ENCODE results near the gene VPS18.
A peak's percentile ranks its signal among the peaks of the same experiment; 100 is the strongest.

VPS18 gene

DNA sequence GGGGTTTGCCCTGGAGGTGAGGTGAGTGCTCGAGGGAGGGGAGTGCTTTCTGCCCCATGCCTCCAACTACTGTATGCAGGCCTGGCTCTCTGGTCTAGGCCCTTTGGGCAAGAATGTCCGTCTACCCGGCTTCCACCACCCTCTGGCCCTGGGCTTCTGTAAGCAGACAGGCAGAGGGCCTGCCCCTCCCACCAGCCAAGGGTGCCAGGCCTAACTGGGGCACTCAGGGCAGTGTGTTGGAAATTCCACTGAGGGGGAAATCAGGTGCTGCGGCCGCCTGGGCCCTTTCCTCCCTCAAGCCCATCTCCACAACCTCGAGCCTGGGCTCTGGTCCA, 44.3 kb downstream of the VPS18 start:
- no peaks in the 10 kb centered on the region for H3K27me3 ChIP-seq (ENCODE audit: control insufficient read depth, low read length)
- H3K4me2 ChIP-seq (ENCODE audit: low read length), result no peak overlapping the region

GRCh38 chr15:40940296-40940801, 46.1 kb downstream of the VPS18 start:
- H3K36me3 ChIP-seq (ENCODE audit: control insufficient read depth, low read length), result no peaks in the 10 kb centered on the region
- H4K20me1 ChIP-seq (ENCODE audit: control insufficient read depth, insufficient read depth, low read depth, low read length), result no peaks in the 10 kb centered on the region
- H3K4me1 ChIP-seq (ENCODE audit: control insufficient read depth, low read length), result peaks cover 40% of the 10 kb centered on the region
- no peaks in the 10 kb centered on the region for H3K79me2 ChIP-seq (ENCODE audit: control insufficient read depth, low read length)
- H3K9me2 ChIP-seq (replicated peaks; ENCODE audit: control insufficient read depth, low read length), result no peaks in the 10 kb centered on the region
- H3K4me3 ChIP-seq (ENCODE audit: low read length), result no peak overlapping the region; the same call in 1 of the 2 replicates
- H3F3A ChIP-seq (ENCODE audit: control insufficient read depth, insufficient read depth), result peaks cover 11% of the 10 kb centered on the region
- TF ChIP-seq CTCF (IDR thresholded peaks at IDR 0.05; ENCODE audit: low read depth, low read length, poor library complexity, severe bottlenecking) (no peak), EZH2phosphoT487 (IDR thresholded peaks at IDR 0.05; ENCODE audit: borderline replicate concordance, low read length) (no peak)
- H3K27me3 ChIP-seq (ENCODE audit: control insufficient read depth, low read length), result no peaks in the 10 kb centered on the region
- H3K27ac ChIP-seq (ENCODE audit: low read depth, low read length), result no peak overlapping the region
- H3K4me2 ChIP-seq (ENCODE audit: low read length), result peak overlapping the region; percentile 94
- H3K9me3 ChIP-seq (ENCODE audit: control insufficient read depth, insufficient read depth, low read length), result no peaks in the 10 kb centered on the region

More for the DNA sequence above, 44.3 kb downstream of the VPS18 start:
- TF ChIP-seq CTCF (IDR thresholded peaks at IDR 0.05; ENCODE audit: low read depth, low read length, poor library complexity, severe bottlenecking) (no peak), EZH2phosphoT487 (IDR thresholded peaks at IDR 0.05; ENCODE audit: borderline replicate concordance, low read length) (no peak)
- Histone ChIP-seq H3K9me3 (ENCODE audit: control insufficient read depth, insufficient read depth, low read length) (no peaks in the 10 kb centered on the region), H3K79me2 (ENCODE audit: control insufficient read depth, low read length) (no peaks in the 10 kb centered on the region), H4K20me1 (ENCODE audit: control insufficient read depth, insufficient read depth, low read depth, low read length) (no peaks in the 10 kb centered on the region), H3K4me3 (ENCODE audit: low read length) (no peak overlapping the region), H3K4me1 (ENCODE audit: control insufficient read depth, low read length) (peaks cover 40% of the 10 kb centered on the region), H3K9me2 (replicated peaks; ENCODE audit: control insufficient read depth, low read length) (no peaks in the 10 kb centered on the region), H3K27ac (ENCODE audit: low read depth, low read length) (no peak overlapping the region), H3K36me3 (ENCODE audit: control insufficient read depth, low read length) (no peaks in the 10 kb centered on the region), H3F3A (ENCODE audit: control insufficient read depth, insufficient read depth) (peaks cover 11% of the 10 kb centered on the region)

- peaks cover 11% of the 10 kb centered on the region for H3F3A ChIP-seq (ENCODE audit: control insufficient read depth, insufficient read depth)
- TF ChIP-seq CTCF (IDR thresholded peaks at IDR 0.05; ENCODE audit: low read depth, low read length, poor library complexity, severe bottlenecking) (no peak), EZH2phosphoT487 (IDR thresholded peaks at IDR 0.05; ENCODE audit: borderline replicate concordance, low read length) (no peak)
Measured at GRCh38 chr15:40941068-40941527, 46.8 kb downstream of the VPS18 start.

More at GRCh38 chr15:40941068-40941527, 46.8 kb downstream of the VPS18 start:
- Histone ChIP-seq H4K20me1 (ENCODE audit: control insufficient read depth, insufficient read depth, low read depth, low read length) (no peaks in the 10 kb centered on the region), H3K4me1 (ENCODE audit: control insufficient read depth, low read length) (peaks cover 40% of the 10 kb centered on the region), H3K4me2 (ENCODE audit: low read length) (peak overlapping the region; percentile 94), H3K4me3 (ENCODE audit: low read length) (peak overlapping the region; percentile 64), H3K36me3 (ENCODE audit: control insufficient read depth, low read length) (no peaks in the 10 kb centered on the region), H3K27ac (ENCODE audit: low read depth, low read length) (no peak overlapping the region), H3K9me2 (replicated peaks; ENCODE audit: control insufficient read depth, low read length) (no peaks in the 10 kb centered on the region), H3K27me3 (ENCODE audit: control insufficient read depth, low read length) (no peaks in the 10 kb centered on the region), H3K9me3 (ENCODE audit: control insufficient read depth, insufficient read depth, low read length) (no peaks in the 10 kb centered on the region), H3K79me2 (ENCODE audit: control insufficient read depth, low read length) (no peaks in the 10 kb centered on the region)

All from DOHH2 (cell line).